GM21447 (cell line): ENCODE measurements around the gene ADAM17.
A peak's percentile ranks its signal among the peaks of the same experiment; 100 is the strongest.
"Not testable (repeated sequence)": the region's sequence is repeated elsewhere in the genome, so short reads cannot be mapped to it uniquely, and the experiment has no call there.

Experiments used
- ATAC-seq: cut with Tn5 transposase; IDR thresholded peaks from one replicate; pipeline ENCODE4 v1.9.1; 2021; ENCODE audit not compliant: unreplicated experiment

Gene ADAM17

DNA sequence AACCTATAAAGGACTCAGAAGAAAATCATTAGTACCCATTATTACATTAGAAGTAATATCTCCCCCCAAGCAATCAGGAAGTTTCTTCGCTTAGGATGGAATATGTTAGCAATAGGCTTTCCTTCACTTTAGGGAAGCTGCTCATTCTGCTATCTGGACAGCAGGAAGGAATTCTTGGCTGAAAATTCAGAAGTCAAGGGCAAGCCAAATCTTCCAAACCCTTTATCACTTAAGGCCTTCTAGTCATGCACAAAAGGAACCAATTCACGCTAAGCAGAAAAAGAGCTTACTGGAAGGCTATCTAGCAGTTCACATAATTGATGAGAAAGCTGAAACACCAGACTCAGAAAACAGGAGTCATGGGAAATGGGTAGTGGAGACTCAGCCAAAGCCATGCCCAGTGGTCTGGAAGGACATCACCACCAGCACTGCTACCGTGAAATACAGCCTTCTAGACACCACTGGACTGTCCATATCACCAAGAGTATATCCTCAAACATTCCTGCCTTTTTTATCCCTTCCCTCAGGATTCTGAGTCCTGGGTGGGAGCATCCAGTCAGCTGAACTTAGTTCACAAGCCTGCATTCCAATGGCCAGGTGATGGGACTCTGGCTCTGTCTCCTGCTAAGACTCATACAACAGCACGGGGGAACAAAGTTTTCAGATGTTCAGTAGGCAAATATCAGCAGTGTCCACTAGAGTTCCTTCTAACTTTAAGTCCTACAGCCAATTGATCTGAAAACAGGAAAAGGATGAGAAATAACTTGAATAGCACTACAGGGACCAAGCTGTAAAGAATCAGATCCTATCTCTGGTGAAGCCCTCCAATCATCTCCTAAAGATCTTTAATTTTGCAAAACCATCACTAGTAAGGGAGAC is 14.8 kb upstream of the ADAM17 start:
- no peak for ATAC-seq

DNA sequence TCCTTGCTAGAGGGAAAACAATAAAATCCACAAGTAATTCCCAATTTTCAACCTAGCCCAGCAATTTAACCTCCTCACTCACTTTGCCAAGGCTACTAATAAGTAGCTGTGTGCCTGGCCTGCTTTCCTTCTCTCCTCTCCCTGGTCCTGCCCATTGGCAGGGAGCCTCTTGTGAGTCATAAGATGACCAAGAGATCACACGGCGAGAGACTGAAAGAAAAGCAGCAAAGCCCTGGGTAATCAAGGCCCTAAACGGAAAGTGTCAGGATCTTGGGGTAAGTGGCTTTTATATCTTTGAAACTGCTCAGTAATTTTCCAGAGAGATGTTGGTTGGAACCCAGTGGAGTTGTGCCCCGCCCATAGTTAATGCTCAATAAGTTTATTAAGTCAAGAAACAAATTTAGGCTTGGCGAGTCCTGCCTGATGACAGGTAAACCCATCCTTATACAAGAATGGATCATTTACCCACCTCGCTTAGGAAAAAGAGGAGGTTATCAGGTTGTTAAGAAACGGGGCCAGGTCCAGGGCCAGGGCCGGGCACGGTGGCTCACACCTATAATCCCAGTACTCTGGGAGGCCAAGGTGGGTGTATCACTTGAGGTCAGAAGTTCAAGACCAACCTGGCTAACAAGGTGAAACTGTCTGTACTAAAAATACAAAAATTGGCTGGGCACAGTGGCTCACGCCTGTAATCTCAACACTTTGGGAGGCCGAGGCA is 10.0 kb upstream of the ADAM17 start:
- no peak for ATAC-seq

DNA sequence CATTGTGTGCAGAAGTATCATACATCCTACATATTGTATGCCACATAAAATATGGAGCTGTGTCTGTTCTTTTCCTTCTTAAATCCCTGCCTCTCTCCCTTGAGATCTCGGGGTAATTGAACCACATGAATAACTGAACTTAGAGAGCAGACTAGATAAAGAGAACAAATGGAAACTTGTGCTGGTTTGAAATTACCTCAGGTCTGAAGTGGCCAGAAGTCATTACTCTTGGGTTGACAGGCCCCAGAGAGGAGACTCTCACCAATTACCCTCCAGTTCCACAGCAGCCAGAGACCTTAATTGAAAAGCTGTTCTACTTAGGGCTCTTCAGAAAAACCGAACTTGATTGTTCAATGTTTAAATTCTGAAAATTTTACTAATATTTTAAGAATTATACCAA is 5.0 kb upstream of the ADAM17 start:
- no peak for ATAC-seq

DNA sequence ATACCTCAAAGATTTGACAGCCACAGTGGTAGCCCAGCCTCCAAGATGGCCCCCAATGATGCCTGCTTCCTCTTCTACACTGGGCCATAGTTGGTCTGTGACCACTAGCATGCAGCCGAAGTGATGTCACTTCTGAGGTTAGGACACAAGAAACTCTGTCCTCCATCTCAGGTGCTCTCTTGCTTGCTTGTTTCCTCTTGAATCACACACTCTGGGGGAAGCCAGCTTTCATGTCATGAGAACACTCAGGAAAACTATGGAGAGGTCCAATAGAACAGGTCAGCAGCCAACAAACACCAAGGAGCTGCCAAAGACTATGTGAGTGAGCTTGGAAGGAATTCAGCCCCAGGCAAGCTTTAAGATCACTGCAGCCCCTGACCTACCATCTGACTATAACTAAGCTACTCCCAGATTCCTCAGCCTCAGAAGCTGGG is 3.3 kb upstream of the ADAM17 start:
- ATAC-seq, result no peak

DNA sequence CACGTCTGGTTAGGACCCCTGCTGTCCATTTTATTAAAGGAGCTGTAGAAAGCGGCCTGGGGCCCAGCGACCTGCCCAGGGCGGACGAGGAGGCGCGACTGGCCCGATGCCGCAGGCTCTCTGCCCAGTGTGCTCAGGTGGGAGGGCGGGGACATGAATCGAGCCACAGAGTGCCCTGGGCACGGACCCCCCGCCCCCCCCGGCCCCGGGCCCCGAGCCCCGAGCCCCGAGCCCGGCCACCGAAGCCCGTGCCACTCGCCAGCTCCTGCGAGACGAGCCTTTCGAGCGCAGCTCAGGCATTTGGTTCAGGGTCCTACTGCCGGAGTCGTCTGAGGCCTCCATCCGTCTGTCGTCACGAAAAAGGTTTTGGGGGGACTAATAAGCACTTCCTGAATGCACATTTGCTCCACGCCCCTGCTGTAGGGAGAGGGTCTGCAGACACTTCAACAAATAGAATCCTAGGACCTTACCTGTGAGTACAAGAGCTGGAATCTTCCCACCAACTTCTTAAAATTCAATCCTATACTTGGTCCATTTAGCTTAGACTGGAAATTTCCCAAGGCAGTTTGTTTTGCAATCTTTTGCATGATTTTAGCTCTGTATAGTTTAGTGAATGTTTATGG is 602 bp upstream of the ADAM17 start:
- ATAC-seq, result peak; percentile 25

DNA sequence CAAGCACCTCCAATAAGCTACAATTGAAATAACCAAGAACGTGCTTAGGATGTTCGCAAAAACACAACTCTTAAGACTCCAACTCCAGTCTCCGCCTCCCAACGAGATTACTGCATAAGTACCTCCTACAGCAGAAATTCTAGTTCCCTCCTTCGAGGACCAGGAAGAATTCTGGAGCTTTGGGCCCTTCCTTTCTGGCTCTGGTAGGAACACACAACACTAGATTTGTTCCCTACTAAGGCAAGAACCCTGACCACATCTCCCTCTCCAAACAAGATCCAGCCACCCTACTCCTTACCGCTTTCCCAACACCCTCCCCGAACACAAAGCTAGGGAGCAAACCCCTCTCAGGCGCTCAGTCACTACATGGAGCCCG is 721 bp downstream of the ADAM17 start:
- no peak for ATAC-seq

DNA sequence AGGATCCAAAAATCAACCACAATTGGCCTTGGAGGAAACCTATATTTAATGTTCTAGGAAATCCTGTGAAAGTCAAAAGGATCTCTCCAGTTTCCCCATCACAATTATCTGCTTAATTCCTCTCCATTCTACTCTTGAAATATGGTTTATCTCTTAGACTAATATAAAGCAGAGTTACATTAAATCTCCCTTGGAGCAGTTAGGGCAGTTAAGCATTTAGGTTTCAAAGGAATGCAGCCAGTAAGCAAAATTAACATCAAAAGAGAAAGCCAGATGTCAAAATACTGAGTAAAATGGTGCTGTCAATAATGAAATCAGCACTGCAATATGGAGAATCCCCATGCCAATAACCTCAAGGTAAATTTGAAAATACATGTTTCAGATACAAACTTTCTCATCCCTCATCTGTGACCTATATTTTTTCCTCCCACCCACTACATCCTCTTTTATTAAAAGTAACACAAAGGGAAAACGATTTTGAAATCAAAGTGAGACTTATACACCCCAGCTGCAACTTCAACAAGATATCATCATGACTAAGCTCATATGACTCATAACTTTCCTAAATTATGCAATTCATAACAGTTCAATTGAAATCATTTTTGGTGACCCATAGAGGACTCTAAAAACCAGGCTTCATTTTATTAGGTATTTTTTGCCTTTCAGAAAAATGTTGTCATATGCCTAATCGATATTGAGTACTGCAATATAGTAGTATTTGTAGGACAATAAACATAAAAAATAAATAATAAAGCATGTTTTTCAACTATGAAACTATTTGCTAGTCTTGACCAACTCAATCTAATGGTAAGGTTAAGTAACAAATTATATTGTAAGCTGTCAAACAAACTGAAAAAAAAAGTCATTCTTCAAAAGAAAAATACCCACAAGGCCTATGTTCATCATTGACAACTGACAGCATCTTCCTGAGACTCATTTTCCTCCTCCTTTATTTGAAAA is 3.1 kb downstream of the ADAM17 start:
- ATAC-seq, result no peak

DNA sequence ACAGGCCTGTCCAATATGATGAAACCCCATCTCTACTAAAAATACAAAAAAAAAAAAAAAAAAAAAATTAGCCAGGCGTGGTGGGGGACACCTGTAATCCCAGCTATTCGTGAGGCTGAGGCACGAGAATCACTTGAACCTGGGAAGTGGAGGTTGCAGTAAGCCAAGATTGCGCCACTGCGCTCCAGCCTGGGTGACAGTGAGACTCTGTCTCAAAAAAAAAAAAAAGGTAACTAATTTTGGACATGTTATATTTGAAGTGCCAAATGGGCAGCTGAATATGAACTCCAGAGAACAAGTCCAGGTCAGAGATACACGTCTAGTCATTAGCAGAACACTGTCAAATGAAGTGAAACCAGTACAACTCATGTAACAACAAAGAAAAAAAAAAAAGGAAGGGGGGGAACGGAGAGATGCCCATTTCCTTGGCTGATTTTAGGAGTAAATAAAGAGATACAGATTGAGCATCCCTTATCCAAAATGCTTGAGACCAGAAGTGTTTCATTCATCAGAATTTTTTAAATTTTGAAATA is 4.7 kb downstream of the ADAM17 start:
- ATAC-seq, result not testable (repeated sequence)

DNA sequence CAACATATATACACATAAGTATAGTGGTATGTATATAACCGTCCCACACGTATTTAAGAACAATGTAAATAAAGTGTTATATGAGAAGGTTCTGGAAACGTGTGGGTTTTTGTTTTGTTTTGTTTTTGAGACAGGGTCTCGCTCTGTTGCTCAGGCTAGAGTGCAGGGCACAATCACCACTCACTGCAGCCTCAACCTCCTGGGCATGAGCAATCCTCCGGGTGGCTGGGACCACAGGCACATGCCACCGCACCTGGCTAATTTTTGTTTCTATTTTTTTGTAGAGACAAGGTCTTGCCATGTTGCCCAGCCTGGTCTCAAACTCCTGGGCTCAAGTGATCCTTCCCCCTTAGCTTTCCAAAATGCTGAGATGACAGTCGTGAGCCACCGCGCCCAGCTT is 6.2 kb downstream of the ADAM17 start:
- peak; percentile 31 for ATAC-seq

DNA sequence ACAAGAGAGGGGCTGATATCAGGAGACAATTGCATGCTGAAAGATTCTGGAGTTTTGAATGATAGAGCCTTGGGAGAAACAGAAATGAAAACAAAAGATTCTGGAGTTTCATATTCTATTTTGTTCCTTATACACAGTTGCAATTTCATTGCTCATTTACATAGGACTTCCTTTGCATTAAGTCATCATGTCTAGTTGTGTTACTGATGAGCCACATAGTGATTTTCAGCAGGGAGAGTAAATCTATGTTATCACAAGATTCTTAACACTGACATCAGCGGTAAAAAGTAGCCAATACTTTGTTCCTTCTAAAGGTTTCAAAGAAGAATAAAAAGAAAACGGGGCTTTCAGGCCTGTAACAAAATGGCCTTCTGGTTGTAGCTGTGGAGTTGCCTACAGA is 7.1 kb downstream of the ADAM17 start:
- ATAC-seq, result peak; percentile 59

DNA sequence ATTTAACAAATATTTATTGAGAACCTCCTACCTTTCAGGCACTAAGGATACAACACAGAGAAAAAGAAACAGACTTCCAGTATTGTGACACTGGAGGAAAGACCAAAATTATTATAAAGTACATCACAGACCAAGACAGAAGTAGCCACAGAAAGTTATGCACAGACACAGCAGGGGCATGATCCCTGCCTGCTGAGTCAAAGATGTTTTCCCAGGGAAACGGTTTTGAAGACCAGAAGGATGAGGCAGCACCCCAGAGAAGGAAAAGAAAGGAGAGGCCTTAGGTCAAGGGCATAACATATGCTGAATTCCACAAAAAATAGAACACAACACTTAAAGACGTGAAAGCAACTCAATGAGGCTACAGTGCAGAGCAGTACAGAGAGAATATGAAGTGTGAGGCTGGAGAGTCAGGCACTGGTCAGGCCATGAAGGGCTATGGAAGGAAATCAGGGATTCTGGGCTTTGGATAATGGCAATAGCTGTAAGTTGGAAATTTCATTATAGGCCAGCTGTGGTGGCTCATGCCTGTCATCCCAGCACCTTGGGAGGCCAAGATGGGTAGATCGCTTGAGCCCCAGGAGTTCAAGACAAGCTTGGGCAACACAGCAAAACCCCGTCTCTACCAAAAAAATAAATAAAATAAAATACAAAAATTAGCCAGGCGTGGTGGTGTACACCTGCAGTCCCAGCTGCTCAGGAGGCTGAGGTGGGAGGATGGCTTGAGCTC is 8.2 kb downstream of the ADAM17 start:
- ATAC-seq, result no peak

DNA sequence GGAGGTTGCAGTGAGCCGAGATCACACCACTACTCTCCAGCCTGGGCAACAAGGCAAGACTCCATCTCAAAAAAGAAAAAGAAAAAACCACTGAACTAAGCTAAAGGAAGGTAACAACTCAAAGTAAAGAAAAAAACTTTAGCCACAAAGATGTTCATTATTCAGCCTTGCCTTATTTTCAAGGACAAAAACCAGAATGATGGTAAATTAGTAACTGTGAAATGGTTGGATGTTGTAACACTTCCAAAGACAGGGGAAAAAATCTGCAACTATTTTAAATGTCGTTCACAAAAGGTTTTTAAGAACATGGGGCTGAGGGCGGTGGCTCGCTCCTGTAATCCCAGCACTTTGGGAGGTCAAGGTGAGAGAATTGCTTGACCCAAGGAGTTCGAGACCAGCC is 10.1 kb downstream of the ADAM17 start:
- no peak for ATAC-seq

DNA sequence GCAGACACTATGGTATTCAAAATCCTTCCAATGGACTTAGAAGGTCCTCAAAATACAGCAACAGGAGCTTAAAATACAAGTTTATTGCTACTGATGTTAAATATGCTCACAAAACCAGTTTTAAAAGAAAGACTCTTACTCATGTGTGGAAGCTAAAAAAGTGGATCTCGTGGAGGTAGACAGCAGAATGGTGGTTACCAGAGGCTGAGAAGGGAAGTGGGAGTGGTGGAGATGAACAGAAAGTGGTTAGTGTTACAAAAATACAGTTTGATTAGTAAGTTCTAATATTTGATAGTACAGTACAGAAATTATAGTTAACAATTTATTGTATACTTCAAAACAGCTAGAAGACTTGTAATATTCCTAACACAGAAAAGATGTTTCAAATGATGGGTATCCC is 12.1 kb downstream of the ADAM17 start:
- ATAC-seq, result no peak

DNA sequence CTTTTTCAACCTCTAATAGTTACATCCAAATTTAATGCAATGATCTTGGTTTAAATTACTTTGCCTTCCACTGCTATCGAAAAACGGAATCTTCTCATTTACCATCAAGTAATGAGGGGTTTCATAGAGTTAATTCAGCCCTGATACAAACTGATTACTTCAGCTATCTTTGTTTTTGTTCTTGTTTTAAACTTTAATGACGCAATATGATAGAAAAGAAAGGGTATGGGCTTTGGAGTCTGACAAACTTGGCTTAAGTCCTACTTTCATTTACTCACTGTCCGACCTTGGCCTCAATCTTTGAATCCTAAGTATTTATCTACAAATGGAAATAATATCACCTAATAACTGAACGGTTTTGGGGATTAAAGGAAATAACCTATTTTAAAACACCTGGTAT is 16.1 kb downstream of the ADAM17 start:
- ATAC-seq, result no peak

DNA sequence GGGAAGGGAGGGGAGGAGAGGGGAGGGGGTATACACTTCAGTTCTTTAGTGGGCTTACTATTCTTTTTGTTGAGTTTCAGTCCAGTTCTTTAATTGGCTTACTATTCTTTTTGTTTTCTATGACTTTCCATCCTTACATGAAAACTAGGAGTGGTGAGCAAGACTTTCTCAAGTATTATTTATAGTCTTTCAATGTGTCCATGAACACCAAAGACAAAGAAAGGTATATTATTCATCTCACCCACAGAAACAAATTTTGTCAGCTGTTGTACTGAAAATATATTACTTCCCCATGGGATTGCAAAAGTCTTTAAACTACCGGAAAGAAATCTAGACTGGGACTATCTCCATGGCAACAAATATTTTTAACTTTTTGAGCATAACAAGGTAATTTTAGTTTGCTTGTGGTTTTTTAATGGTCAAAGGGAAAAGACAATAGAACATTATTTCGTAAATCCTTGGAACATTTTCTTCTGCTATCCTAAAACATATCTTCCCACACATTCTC is 17.6 kb downstream of the ADAM17 start:
- no peak for ATAC-seq

DNA sequence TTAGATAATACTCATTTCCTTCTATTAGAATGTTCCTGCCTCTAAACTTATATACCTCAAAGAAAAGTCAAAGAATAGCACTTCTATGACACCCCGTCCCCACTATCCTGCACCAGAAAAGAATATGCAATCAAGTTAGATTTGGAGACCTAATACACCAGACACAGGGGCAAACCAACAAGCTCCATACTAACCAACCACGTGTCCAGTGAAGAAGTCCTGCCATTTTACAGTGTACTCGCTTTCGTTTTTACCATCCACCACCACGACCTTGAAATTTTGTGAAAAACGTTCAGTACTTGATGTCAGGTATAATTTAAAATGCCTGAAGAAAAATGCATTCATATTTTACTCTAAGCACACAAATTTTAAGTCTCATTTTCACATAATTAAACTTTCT is 19.1 kb downstream of the ADAM17 start:
- no peak for ATAC-seq

DNA sequence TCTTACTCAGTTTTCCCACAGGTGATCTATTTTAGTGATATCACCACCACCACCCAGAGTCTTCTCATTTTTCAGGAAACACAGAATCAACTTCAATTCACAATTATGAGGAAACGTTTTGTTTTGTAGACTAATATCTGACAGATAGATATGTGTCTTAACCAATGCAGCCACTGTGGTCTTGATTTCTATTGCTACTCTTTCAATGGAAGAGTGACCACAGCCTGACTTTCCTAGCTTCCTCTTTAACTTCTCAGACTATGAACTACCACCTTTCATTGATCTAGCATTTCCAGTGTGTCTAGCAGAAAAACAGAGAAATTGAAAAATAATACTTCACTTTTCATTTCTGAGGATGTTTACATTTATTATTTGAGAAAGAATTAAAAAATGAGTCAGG is 20.5 kb downstream of the ADAM17 start:
- ATAC-seq, result no peak

DNA sequence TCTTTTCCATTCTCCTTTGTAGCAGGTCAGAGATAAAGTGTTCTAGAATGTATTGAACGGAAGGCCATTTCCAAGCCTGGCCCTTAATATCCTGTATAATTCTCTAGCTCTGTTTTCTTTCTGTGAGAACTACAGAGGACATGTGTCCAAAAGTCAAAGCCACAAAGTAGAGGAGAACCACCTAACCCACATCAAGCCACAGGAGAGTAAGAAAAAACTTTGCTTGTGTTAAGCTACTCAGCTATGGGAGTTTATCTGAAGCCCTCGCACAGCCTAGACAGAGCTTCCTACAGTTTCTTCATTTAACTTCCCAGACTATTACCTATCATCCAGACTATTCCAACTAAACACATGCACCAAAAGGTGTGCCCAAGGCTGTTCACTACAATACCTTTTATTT is 22.0 kb downstream of the ADAM17 start:
- ATAC-seq, result no peak

DNA sequence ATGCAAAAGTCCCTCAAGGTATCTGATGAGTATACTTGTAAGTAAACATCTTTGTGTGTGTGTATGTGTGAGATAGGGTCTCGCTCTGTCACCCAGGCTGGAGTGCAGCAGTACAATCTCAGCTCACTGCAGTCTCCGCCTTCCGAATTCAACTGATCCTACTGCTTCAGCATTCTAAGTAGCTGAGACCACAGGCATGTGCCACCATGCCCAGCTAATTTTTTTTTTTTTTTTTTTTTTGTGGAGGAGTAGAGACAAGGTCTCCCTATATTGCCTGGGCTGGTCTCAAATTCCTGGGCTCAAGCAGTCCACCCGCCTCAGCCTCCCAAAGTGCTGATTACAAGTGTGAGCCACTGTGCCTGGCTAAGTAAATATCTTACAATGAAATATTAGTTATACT is 23.2 kb downstream of the ADAM17 start:
- ATAC-seq, result no peak
